ENCODE results near the gene ZNF672. TPM values are rescaled to one million over a fixed set of nuclear protein-coding genes. Genes with fewer than 3 reads are reported as not detected.

Gene ZNF672
- total and polyA plus RNA-seq, 2 experiments from 2014 or later = 10.3 to 39.7 TPM

DNA sequence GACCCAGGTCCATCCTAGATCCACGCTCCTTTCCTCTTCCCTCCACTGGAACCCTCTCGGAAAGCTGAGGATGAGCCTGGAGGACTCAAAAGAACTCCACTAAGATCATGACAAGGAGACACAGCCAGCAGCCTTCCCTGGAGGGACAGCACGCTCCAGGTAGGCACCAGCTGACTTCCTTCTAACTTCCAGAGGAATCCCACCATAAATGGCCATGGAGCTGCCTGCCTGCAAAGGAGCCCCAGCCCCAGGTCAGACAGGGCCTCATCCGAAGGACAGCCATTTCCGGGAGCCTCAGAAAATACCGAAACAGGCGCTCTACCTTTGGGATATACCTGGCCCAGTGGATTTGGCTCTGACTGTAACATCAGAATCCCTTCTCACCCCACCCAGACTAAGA, 16.4 kb upstream of the ZNF672 start:
- Mint-ChIP-seq H3K4me1 (peaks cover 33% of the 10 kb centered on the region), H3K27ac (no peak overlapping the region)

More for the DNA sequence above, 16.4 kb upstream of the ZNF672 start:
- Histone ChIP-seq H3K36me3 (ENCODE audit: insufficient read depth) (no peaks in the 10 kb centered on the region), H3K4me2 (no peak overlapping the region), H2AFZ (no peak overlapping the region), H4K20me1 (replicated peaks; ENCODE audit: insufficient read depth) (peaks cover 8% of the 10 kb centered on the region; the same call in 1 of the 2 replicates), H3K9me2 (ENCODE audit: insufficient read depth) (no peaks in the 10 kb centered on the region), H3K4me1 (ENCODE audit: insufficient read depth) (peaks cover 7% of the 10 kb centered on the region; the same call in 1 of the 2 replicates), H3F3A (replicated peaks; ENCODE audit: low read depth) (no peaks in the 10 kb centered on the region), H3K4me3 (no peak overlapping the region), H3K79me2 (replicated peaks; ENCODE audit: insufficient read depth) (peaks cover 57% of the 10 kb centered on the region), H3K27me3 (ENCODE audit: insufficient read depth) (no peaks in the 10 kb centered on the region), H3K27ac (ENCODE audit: low read depth) (no peak overlapping the region)
- H3K9me3 Mint-ChIP-seq = no peaks in the 10 kb centered on the region
- ATAC-seq (no peak), DNase-seq (ENCODE audit: low spot score) (no peak)
- H3K27me3 Mint-ChIP-seq (ENCODE audit: insufficient read depth, low read depth, poor library complexity) = peaks cover 8% of the 10 kb centered on the region
- TF ChIP-seq ZNF114 (CRISPR knock-in tag; IDR thresholded peaks at IDR 0.05) (no peak), ZNF331 (CRISPR knock-in tag; IDR thresholded peaks at IDR 0.05; ENCODE audit: low read depth) (no peak), POLR2AphosphoS5 (IDR thresholded peaks at IDR 0.05; ENCODE audit: low read depth) (no peak), STAT1 (IDR thresholded peaks at IDR 0.05; ENCODE audit: unreplicated experiment) (no peak), NANOG (IDR thresholded peaks at IDR 0.05; ENCODE audit: borderline replicate concordance) (no peak)
- TF ChIP-seq, protein P1, sequence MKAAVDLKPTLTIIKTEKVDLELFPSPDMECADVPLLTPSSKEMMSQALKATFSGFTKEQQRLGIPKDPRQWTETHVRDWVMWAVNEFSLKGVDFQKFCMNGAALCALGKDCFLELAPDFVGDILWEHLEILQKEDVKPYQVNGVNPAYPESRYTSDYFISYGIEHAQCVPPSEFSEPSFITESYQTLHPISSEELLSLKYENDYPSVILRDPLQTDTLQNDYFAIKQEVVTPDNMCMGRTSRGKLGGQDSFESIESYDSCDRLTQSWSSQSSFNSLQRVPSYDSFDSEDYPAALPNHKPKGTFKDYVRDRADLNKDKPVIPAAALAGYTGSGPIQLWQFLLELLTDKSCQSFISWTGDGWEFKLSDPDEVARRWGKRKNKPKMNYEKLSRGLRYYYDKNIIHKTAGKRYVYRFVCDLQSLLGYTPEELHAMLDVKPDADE (IDR thresholded peaks at IDR 0.05) = no peak
- TF ChIP-seq, protein P2, sequence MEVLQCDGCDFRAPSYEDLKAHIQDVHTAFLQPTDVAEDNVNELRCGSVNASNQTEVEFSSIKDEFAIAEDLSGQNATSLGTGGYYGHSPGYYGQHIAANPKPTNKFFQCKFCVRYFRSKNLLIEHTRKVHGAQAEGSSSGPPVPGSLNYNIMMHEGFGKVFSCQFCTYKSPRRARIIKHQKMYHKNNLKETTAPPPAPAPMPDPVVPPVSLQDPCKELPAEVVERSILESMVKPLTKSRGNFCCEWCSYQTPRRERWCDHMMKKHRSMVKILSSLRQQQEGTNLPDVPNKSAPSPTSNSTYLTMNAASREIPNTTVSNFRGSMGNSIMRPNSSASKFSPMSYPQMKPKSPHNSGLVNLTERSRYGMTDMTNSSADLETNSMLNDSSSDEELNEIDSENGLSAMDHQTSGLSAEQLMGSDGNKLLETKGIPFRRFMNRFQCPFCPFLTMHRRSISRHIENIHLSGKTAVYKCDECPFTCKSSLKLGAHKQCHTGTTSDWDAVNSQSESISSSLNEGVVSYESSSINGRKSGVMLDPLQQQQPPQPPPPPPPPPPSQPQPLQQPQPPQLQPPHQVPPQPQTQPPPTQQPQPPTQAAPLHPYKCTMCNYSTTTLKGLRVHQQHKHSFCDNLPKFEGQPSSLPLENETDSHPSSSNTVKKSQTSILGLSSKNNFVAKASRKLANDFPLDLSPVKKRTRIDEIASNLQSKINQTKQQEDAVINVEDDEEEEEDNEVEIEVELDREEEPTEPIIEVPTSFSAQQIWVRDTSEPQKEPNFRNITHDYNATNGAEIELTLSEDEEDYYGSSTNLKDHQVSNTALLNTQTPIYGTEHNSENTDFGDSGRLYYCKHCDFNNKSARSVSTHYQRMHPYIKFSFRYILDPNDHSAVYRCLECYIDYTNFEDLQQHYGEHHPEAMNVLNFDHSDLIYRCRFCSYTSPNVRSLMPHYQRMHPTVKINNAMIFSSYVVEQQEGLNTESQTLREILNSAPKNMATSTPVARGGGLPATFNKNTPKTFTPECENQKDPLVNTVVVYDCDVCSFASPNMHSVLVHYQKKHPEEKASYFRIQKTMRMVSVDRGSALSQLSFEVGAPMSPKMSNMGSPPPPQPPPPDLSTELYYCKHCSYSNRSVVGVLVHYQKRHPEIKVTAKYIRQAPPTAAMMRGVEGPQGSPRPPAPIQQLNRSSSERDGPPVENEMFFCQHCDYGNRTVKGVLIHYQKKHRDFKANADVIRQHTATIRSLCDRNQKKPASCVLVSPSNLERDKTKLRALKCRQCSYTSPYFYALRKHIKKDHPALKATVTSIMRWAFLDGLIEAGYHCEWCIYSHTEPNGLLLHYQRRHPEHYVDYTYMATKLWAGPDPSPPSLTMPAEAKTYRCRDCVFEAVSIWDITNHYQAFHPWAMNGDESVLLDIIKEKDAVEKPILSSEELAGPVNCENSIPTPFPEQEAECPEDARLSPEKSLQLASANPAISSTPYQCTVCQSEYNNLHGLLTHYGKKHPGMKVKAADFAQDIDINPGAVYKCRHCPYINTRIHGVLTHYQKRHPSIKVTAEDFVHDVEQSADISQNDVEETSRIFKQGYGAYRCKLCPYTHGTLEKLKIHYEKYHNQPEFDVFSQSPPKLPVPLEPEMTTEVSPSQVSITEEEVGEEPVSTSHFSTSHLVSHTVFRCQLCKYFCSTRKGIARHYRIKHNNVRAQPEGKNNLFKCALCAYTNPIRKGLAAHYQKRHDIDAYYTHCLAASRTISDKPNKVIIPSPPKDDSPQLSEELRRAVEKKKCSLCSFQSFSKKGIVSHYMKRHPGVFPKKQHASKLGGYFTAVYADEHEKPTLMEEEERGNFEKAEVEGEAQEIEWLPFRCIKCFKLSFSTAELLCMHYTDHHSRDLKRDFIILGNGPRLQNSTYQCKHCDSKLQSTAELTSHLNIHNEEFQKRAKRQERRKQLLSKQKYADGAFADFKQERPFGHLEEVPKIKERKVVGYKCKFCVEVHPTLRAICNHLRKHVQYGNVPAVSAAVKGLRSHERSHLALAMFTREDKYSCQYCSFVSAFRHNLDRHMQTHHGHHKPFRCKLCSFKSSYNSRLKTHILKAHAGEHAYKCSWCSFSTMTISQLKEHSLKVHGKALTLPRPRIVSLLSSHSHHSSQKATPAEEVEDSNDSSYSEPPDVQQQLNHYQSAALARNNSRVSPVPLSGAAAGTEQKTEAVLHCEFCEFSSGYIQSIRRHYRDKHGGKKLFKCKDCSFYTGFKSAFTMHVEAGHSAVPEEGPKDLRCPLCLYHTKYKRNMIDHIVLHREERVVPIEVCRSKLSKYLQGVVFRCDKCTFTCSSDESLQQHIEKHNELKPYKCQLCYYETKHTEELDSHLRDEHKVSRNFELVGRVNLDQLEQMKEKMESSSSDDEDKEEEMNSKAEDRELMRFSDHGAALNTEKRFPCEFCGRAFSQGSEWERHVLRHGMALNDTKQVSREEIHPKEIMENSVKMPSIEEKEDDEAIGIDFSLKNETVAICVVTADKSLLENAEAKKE (CRISPR knock-in tag; IDR thresholded peaks at IDR 0.05) = no peak
- TF ChIP-seq, protein P3, sequence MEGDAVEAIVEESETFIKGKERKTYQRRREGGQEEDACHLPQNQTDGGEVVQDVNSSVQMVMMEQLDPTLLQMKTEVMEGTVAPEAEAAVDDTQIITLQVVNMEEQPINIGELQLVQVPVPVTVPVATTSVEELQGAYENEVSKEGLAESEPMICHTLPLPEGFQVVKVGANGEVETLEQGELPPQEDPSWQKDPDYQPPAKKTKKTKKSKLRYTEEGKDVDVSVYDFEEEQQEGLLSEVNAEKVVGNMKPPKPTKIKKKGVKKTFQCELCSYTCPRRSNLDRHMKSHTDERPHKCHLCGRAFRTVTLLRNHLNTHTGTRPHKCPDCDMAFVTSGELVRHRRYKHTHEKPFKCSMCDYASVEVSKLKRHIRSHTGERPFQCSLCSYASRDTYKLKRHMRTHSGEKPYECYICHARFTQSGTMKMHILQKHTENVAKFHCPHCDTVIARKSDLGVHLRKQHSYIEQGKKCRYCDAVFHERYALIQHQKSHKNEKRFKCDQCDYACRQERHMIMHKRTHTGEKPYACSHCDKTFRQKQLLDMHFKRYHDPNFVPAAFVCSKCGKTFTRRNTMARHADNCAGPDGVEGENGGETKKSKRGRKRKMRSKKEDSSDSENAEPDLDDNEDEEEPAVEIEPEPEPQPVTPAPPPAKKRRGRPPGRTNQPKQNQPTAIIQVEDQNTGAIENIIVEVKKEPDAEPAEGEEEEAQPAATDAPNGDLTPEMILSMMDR (conservative IDR thresholded peaks at IDR 0.05; ENCODE audit: low read depth in 2 of 2) = no peak
- H3K4me3 Mint-ChIP-seq = no peak overlapping the region
- H3K36me3 Mint-ChIP-seq (ENCODE audit: low read depth) = peaks cover 40% of the 10 kb centered on the region
